ENCODE measurements around the gene P4HA2.

DNA sequence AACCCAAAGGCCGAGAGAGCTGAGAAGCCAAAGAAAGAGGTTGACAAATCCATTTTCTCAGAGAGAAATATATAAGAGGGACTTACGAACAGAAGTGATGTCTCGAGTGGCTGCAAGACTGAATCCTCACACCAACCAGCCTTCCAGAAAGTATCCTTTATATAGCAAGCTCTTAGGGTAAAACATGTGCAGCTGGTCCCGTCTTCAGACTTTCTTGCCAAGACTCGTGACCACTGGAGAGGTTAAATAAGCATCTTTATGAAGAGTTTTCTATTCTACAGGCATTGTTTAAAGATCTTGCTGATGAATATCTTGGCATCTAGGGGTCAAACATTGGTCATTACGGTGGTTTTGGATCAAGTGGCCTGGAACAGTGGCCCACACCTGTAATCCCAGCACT is 49.6 kb upstream of the P4HA2 start:
- TF ChIP-seq, protein P1, sequence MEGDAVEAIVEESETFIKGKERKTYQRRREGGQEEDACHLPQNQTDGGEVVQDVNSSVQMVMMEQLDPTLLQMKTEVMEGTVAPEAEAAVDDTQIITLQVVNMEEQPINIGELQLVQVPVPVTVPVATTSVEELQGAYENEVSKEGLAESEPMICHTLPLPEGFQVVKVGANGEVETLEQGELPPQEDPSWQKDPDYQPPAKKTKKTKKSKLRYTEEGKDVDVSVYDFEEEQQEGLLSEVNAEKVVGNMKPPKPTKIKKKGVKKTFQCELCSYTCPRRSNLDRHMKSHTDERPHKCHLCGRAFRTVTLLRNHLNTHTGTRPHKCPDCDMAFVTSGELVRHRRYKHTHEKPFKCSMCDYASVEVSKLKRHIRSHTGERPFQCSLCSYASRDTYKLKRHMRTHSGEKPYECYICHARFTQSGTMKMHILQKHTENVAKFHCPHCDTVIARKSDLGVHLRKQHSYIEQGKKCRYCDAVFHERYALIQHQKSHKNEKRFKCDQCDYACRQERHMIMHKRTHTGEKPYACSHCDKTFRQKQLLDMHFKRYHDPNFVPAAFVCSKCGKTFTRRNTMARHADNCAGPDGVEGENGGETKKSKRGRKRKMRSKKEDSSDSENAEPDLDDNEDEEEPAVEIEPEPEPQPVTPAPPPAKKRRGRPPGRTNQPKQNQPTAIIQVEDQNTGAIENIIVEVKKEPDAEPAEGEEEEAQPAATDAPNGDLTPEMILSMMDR (IDR thresholded peaks at IDR 0.05; ENCODE audit: low read depth, low read length): no peak
- TF ChIP-seq POLR2A (IDR thresholded peaks at IDR 0.05; ENCODE audit: extremely low read depth, insufficient read length): no peak
- TF ChIP-seq, protein P2, sequence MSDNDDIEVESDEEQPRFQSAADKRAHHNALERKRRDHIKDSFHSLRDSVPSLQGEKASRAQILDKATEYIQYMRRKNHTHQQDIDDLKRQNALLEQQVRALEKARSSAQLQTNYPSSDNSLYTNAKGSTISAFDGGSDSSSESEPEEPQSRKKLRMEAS (IDR thresholded peaks at IDR 0.05; ENCODE audit: low read depth, low read length): no peak
- TF ChIP-seq MYC (IDR thresholded peaks at IDR 0.05; ENCODE audit: low read depth, low read length): no peak
